GM04504 (cell line): ENCODE data around the gene METRN.
"Not testable (repeated sequence)": the region's sequence is repeated elsewhere in the genome, so short reads cannot be mapped to it uniquely, and the experiment has no call there.

Experiments
- DNase-seq: peaks from one replicate; pipeline ENCODE4 v3.0.0-alpha.2; 2012; ENCODE audit warnings: low read depth

Gene METRN

GRCh38 chr16:691242-691641 is 23.7 kb upstream of the METRN start:
- not testable (repeated sequence) for DNase-seq

DNA sequence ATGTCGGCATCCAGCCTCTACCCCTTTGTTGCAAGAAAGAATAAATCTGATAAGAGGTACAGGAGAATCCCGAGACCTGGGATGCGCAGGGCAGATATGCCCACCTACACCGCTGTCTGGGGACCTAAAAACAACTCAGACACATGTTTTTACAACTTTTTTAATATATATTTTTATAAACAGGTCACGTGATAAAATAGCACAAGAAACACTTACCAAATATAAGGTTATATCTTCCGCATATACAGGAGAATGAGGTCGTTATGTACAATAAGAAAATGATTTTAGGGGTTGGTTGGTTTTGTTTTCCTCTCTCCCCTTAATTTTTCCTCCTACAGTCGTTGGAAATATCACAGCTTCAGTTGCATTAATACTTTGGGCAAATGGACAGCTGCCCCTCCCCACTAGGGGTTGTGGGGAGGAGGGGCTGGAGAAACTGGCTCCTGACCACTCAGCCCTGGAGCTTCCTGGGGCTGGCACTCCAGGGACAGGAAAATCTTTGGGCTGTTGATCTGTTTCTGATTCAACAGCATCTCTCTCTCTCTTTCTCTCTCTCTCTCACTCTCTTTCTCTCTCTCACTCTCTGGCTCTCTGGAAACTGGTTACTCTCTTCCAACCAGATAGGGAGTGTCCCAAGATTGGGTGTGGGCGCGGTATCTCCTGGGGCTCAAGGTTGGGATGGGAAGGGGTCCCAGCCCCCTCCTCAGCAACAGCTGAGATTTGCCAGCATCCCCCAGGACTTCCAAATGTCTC is 22.4 kb upstream of the METRN start:
- DNase-seq = no peak

DNA sequence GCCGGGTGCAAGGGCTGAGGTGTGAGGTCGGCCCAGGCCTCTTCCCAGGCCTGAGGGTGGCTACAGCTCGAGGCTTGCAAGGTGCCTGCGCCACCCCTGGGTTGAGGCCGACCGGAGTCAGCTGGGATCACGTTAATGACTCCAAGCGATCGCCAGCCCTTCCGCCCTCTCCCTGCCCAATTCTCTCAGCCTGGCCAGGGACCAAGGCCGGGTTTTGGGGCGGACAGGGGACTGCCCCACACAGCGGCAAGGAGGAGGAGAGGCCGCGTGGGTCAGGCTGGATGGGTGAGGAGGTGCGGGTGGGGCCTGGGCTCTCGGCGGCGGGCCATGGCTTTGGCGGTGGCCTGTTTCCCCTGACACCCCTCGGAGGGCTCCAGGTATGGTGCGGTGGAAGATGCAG is 21.6 kb upstream of the METRN start:
- DNase-seq = no peak

DNA sequence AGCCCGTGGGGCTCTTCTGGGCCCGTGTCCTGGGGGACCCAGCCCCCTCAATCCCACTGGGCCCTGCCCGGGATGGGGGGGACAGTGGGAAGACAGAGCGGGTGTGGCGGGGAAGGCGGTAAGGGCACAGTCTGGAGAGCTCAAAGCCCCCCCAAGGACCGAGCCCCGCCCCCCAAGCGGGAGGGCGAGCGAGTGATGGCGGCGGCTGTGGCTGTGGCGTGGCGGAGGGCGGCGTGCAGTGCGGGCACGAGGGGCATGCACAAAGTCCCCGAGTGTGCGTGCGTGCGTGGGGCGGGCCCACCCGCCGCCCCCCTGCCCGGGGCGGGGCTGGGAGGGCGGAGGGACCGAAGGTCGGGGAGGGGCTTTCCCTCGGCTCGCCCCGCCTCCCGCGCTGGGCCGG is 21.2 kb upstream of the METRN start:
- no peak for DNase-seq

- no peak for DNase-seq
Observed at GRCh38 chr16:694187-694862, 20.6 kb upstream of the METRN start.

- DNase-seq = no peak
Observed at GRCh38 chr16:694863-695354, 20.0 kb upstream of the METRN start.

- no peak for DNase-seq
Observed at GRCh38 chr16:695355-696089, 19.4 kb upstream of the METRN start.

DNA sequence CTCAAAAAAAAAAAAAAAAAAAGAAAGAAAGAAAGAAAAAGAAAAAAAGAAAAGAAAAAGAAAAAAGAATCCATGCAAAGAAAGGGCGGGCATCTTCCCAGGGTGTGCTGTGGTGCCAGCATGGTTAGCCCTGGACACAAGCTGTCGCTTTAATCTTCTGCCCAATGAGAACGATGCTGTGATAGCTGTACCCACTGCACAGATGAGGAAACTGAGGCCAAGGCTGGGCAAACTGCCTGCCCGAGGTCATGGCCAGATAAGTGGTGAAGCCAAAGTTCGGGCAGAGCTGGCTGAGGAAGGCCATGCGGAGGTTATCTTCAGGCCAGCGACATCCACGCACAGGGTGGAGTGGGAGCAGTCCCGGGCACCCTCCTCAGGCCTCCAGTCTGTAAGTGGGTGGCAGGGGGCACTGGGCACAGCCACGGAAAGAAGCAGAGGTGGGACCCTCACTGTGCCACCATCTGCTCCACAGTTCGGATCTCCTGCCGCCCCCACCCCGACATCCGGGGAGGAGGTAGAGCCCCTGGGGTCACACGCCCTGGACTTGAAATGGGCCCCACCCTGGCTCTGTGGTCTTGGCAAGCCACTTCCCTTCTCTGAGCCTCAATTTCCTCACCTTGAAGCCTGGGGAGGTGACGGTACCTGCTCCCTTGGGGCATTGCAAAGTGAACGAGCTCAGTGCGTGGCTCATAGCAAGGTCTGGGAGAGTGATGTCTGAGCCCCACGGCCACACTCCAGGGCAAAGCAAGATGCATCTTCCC is 15.8 kb upstream of the METRN start:
- no peak for DNase-seq

- DNase-seq = no peak
Observed at GRCh38 chr16:700684-701584, 14.0 kb upstream of the METRN start.

DNA sequence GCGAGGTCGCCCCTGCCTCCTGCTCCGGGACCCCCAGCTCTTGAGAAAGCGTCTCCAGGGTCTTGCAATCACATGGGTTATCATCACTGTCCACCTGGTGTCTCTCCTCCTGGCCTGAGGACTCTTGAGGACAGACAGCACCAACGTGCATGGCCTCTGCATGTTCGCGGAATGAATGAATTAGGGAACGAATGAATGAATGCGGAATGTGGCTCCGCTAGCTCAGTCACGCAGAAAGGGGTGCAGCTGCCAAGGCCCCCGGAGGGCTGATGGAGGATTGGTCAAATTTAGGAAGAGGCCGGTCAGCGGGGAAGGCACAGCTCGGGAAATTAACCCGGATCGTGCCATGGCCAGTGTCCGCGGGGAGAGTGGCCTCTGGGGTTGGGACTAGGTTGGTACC is 12.6 kb upstream of the METRN start:
- no peak for DNase-seq

- no peak for DNase-seq
Observed at GRCh38 chr16:703406-703805, 11.5 kb upstream of the METRN start.

- no peak for DNase-seq
Observed at GRCh38 chr16:704047-704446, 10.9 kb upstream of the METRN start.

GRCh38 chr16:704552-705380 is 10.2 kb upstream of the METRN start:
- DNase-seq = no peak

DNA sequence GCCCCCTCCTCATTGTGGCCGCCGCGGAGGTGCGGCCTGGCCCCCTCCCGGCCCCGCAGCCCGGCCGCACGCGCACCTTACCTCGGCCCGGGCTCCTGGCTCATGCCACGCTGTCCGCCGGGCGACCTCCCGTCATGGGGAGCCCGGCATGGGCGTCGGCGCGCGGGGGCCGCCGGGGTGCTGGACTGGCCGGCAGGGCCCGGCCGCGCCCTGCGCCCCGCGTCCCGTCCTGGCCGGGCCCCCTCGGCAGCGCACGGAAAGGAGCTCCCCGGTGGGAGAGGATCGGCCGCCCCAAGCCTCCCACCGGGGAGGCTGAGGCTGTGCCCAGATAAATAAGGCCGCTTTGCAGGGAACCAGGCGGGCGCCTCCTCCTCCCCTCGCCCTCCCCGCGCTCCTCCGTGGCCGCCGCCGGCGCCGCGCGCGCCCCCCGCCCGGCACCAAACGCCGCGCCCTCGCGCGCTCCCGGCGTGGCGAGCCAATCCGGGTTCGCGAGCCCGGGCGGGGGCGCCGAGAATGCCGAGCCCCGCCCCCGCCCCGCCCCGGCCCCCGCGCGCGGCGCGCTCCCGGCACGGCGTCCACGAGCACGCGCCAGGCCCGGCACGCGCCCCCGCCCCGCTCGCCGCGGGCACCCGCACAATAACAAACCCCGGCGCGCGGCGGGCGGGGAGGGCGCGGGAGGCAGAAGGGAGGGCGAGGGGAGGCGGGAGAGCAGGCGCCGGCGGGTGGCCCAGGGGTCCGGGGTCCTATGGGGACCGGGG is 9.3 kb upstream of the METRN start, which contains the start of gene FBXL16:
Gene FBXL16 (minus strand): TSS at position 371 of the 758 bp plus-strand sequence. CDS start 8,396 bp downstream, outside the sequence.
- no peak for DNase-seq

DNA sequence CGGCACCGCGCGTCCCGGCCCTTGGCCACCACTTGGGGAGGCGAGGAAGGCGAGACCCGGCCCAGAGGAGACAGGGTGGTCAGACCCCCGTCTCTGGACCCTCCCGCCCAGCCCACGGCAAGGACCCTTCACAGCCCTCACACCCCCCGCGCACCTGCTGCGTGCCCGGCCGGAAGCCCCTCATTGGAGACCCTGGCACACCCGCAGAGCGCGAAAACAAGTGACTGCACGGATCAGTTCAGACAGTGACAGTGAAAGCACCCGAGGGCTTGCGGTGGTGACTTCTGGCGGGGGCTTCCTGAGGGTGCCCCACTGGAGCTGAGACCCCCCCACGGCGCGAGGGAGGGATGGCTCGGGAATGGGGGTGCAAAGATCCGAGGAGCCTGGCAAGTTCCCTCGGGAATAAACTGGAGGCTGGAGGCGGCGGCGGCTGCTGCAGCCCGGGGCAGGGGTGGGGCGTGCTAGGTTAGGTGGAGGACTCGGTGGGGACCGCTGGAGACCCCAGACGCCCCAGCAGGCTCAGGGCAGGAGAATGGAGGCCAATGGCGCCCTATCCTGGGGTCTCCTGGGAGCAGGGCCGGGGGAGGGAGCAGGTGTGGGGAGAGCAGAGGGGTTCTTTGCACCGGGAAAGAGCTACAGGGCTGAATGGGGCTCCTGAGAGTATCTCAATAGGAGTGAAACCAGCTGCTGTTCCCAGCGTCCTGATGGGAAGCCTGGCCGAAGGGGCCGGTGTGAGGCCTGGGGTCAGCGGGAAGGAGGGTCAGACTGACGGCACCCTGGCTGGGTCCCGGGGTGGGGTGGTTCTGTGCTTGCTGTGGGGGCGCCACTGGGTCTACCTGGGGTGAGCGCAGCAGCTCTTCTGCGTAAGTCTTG is 8.5 kb upstream of the METRN start:
- no peak for DNase-seq

- DNase-seq = no peak
Observed at GRCh38 chr16:707062-707538, 7.8 kb upstream of the METRN start.

- no peak for DNase-seq
Observed at GRCh38 chr16:708019-708418, 6.9 kb upstream of the METRN start.

- DNase-seq = no peak
Observed at GRCh38 chr16:708959-709358, 6.0 kb upstream of the METRN start.
